Heart left ventricle (tissue), 13 donors: Measurements from ENCODE around the gene CADM2.

Source experiments
- CTCF ChIP-seq, 12 donors: fragments of 200-600 bp; sonication (generic) in 4 of 12; IDR thresholded peaks; one replicate each; pipeline versions ENCODE4 v1.5.0 to v1.8.0; 2018 to 2022; ENCODE audit warnings: antibody characterized with exemption in 12 of 12, mild to moderate bottlenecking in 5 of 12
- POLR2A ChIP-seq, 2 donors: fragments of 450-650 bp; IDR thresholded peaks; one replicate each; pipeline ENCODE4 v1.6.1; 2017; ENCODE audit warnings: antibody characterized with exemption in 2 of 2, mild to moderate bottlenecking in 2 of 2, moderate library complexity in 2 of 2
- donor health status: ischemic (EF 13 %, LVEDD 7.1; RV severe dilation, severe dysfunction).
- donor health status: DM: no; HTN: yes; CAD: no.
- donor health status: DM: no; HTN: no; CAD: no.
- donor health status: ischemic (EF 25% LVEDD 6.9; RV normal size, moderate dysfunction).
- donor health status: ischemic (EF 25% LVEDD 5.7; RV mildly dilated, moderate dysfunction).
- donor health status: ischemic (EF 35%, LVEDD 5.7; RV mildly dilated, moderate dysfunction).
- donor health status: nonischemic (EF 11% LVEDD 7.7; RV severe dilation, severe dysfunction).
- donor health status: DM: yes; HTN: yes; CAD: no.
- donor health status: PGD.
- donor health status: ischemic (EF 29% LVEDD 5.4; RV normal size, mild dysfunction).
- donor health status: nonischemic (EF 23%, LVEDD 6.1; RV moderate dilation, normal function).

GRCh38 chr3:85535517-85535916, 576.7 kb downstream of the CADM2 start:
- no peak for TF ChIP-seq CTCF (IDR thresholded peaks at IDR 0.05)
- no peak for TF ChIP-seq POLR2A (IDR thresholded peaks at IDR 0.05)
